COLO668 (cell line): Measurements from ENCODE around the gene EBF4.
"Not testable (repeated sequence)": the region's sequence is repeated elsewhere in the genome, so short reads cannot be mapped to it uniquely, and the experiment has no call there.

Experiments used
- DNase-seq: peaks from one replicate; lab custom pipeline; 2025; ENCODE audit not compliant: unreplicated experiment; lab: John Stamatoyannopoulos, UW

The EBF4 gene

GRCh38 chr20:2671977-2672376 is 20.6 kb upstream of the EBF4 start:
- no peak for DNase-seq

- no peak for DNase-seq
These were observed 20.1 kb upstream of the EBF4 start for GRCh38 chr20:2672446-2672845.

DNA sequence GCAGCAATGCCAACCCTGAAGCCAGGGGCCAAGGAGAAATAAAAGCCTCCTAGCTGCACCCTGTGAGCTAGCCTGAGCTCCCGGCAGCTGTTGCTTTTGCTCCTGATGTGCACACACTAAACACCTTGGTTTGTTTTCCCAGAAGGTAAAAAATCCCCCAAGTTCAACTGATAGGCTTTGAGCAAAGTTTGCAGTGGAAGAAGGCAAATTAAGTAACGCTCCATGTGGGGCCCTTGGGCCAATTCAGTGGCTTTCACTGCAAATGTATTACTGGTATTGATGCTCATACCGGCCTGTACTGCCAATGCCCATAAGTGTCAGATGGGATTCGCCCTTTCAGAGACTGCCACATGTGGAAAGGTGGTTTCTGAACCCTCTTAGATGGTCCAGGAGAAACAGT is 19.1 kb upstream of the EBF4 start:
- no peak for DNase-seq

DNA sequence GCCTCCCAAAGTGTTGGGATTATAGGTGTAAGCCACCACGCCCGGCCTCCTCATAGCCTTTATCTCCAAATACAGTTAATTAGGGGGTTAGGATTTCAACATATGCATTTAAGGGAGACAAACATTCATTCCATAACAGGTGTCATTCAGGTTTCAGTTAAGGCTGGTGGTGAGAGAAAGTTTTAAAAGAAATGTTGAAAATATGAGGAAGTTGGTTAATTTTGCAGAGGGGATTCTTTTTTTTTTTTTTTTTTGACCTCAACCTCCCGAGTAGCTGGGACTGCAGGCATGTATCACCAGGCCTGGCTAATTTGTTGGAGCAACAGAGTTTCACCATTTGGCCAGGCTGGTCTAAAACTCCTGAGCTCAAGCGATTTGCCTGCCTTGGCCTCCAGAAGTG is 12.5 kb upstream of the EBF4 start:
- DNase-seq = no peak

DNA sequence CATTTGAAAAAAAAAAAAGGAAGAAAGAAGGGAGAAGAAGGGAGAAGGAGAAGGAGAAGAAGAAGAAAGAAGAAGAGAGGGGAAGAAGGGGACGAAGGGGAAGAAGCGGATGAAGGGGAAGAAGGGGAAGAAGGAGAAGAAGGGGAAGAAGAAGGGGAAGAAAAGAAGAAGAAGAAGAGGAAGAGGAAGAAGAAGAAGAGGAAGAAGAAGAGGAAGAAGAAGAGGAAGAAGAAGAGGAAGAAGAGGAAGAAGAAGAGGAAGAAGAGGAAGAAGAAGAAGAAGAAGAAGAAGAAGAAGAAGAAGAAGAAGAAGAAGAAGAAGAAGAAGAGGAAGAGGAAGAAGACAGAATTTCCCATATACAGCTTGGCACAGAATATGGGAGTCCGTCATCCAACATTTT is 10.5 kb upstream of the EBF4 start:
- DNase-seq = not testable (repeated sequence)

GRCh38 chr20:2684817-2685216 is 7.8 kb upstream of the EBF4 start:
- DNase-seq = not testable (repeated sequence)

GRCh38 chr20:2687514-2687913 is 5.1 kb upstream of the EBF4 start:
- no peak for DNase-seq

DNA sequence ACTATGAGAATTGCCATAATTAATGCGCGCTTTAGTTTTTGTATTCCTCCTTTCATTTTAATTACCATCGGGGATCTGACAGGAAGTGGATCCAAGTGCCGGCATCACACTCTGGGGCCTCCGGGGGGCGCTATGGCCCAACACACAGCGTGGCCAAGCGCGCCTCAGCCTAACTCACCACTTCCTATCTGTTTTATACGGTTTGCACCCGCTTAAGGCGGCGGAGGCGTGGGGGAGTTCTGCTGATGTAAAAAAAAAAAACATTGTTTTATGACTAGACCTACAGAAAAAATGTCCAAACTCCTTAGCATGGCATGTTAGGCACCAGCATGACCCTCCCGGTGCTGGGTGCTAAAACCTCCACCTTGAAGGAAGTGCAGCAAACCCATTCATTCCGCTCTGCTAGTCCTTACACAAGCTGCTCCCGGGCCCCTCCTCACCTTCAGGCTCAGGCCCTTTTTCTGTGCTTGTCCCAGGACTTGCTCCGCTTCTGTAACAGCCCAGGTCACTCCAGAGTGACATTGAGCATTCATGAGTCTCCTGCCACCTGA is 4.5 kb upstream of the EBF4 start:
- peak; percentile 65 for DNase-seq

DNA sequence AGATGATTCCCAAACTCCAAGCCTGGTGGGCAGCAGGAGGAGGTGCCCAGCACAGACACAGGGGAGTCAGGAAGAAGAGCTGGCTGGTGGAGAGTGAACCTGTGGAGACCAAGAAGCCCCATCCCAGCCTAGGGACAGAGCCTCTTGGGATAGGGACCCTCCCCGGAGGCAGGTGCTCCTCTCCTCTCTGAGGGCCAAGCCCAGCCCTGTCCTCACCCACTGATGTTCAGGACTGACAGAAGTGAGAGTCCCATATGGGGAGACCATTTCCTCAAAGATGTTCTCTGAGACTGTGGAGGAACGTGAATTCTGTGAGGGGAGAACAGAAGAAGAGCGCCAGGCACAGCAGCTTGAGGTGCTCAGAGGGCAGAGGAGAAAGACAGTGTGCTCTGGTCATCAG is 2.4 kb upstream of the EBF4 start:
- no peak for DNase-seq

DNA sequence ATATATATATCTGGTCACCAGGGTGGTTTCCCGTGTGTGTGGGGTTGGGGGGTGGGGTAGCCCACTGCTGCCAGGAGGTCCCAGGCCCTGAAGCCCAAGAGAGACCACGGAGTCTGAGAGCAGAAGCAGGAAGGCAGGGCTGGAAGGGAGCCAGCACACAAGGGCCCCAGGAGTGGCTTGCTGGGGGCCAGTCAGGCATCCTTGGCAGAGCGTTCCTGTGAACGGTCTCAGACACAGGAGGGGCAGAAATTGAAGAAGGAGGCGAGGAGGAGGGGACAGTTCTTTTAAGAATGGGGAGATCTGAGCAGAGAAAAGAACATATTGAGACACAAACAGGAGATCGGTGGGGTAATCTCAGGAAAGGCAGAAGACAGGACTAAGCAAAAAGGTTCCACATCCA is 1.9 kb upstream of the EBF4 start:
- DNase-seq = no peak

- no peak for DNase-seq
These were observed 1.5 kb upstream of the EBF4 start for GRCh38 chr20:2691127-2691526.

DNA sequence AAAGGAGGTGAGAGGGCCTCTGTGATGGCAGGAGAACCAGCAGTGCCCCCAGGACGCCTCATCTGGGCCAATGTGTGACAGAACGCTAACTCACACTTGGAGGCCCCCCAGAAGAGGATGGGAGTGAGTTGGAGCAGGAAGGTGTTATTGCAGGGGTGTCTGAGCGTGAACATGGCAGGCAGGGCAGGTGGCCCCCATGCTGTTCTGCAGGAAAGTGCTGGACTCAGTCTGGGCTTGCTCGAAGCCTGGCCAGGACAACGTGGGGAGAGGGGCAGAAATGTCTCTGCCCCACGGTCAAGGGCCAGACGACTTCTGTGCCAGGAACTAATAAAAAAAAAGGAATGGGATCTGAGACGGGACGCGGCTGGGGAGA is 931 bp upstream of the EBF4 start:
- DNase-seq = no peak

DNA sequence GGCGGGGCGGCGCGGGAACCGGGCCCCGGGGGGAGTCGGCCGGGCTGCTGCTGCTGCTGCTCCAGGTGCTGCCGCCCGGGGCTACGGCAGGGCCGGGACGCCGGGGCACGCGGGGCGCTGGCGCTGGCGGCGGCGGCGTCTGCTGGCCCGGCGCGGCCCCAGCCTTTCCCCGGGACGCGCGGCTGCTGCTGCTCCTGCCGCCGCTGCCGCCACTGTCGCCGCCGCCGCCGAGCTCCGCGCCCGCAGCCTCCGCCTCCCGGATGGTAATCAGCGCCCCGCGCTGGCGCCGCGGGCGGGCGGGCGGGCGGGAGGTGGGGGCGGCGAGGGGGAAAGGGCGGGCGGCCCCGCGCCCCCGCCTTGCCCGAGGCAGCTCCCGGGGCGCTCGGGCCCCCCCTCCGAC is 306 bp downstream of the EBF4 start:
- DNase-seq = peak; percentile 45

DNA sequence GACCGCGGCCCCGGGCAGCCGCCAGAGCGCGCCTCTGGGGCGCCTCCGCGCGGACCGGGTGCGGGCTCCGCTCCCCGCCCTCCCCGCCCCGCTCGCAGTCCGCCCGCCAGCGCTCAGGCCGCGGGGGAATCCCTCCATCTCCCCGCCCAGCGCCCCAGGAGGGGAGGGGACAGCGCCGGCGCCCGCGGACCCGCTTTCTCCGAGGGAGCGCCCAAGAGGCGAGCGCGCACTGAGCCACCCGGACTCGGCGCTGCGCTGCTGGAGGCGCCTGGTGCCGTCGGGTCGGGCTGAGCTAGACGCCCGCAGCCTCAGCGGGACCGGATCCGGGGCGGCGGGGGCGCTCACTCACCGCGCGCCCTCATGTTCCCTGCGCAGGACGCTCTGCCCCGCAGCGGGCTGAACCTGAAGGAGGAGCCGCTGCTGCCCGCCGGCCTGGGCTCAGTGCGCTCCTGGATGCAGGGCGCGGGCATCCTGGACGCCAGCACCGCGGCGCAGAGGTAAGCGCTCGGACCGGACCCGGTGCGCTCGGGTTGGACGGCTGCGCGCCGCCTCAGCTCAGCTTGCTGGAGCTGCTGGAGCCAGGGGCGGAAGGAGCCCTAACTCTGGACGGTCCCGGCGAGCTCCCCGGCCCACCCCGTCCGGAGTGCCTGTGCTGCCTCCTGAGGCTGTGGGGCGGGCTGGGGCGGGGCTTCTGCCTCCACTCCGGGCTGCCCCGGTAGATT is 867 bp downstream of the EBF4 start:
- DNase-seq = peak; percentile 42

DNA sequence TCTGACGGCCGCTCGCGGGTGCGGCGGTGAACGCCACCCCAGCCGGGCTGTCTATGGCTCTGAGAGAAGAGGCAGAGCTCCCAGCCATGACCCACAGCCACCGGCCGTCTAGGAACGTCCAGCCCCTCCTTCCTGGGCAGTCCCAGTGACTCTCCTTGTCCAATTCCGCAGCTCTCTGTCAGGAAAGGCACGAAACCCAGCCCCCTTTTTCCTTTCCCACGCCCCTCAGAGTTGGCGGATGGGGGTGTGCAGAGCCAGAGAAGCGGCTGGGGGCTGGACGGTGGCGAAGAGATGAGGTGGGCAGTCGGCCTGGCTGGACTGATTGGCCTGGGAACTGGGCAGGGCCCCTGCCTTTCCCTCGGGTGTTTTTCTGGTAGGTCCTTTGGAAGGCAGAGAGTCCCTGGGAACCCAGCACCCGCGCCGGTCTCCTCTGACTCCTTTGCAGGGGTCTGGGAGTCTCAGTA is 1.5 kb downstream of the EBF4 start:
- DNase-seq = no peak

DNA sequence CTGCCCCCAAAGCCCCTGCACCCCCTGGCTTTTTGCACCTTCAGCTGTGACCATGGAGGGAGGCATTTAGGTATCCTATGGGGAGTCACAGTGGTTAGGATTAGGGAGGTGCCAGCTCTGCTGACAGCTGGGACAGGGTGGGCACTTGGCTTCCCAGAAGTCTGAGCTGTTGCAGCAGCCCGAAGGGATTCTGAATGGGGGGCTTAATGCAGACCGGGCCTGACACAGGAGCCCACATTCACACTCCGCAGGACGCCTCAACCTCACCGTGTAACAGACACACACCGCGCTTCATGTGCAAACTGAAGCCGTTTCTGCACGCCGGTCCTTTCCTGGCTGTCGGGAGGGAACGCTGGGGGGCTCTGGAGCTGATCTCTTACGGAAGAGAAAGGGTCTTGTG is 1.9 kb downstream of the EBF4 start:
- no peak for DNase-seq

- no peak for DNase-seq
These were observed 2.8 kb downstream of the EBF4 start for GRCh38 chr20:2695206-2695983.

GRCh38 chr20:2695984-2696525 is 3.5 kb downstream of the EBF4 start:
- not testable (repeated sequence) for DNase-seq

GRCh38 chr20:2696646-2697045 is 4.1 kb downstream of the EBF4 start:
- no peak for DNase-seq

GRCh38 chr20:2697768-2698167 is 5.2 kb downstream of the EBF4 start:
- DNase-seq = no peak

DNA sequence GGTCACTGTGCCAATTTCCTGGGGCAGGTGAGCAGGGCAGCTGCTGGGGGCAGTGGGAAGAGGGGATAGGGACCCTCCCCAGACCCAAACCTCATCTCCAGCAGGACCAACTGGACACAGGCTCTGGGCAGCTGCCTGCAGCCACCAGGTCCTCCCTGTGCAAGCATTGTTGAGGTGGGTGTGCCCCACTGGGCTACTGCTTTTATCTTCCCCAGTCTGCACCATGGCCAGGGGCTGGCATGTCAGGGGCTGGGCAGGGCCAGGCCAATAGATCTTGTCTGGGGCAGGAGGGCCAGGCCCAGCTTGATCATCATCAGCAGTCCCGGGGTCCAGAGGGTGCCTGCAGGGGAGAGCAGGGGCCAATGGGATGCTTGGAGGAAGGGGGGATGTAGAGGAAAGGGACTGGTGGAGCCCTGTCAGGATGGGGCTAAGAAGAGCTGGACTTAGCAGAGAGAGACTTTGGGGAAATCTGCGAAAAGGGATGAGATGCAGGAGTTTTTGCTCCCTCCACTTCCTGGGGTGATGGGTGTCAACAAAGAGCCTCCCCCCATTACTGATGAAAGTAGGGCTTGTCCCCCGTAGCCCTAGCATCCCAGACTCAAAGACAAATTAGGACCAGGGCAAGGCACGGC is 5.7 kb downstream of the EBF4 start:
- DNase-seq = no peak

- DNase-seq = no peak
These were observed 6.3 kb downstream of the EBF4 start for GRCh38 chr20:2698912-2699311.
